ENCODE results near the gene PREPL. TPM values are rescaled to one million over a fixed set of nuclear protein-coding genes. Genes with fewer than 3 reads are reported as not detected.

Gene PREPL
- total RNA-seq (2022; extraction: Qiagen RNA extraction) = 17.4 to 23.1 TPM (median 20.8 TPM) in 5 replicates

GRCh38 chr2:44361330-44362206, at the start of gene PREPL, which contains the start of gene CAMKMT:
Gene PREPL (minus strand): TSS chr2:44361494. CDS start chr2:44346342, 15,152 bp downstream.
Gene CAMKMT (plus strand): TSS chr2:44361947.

Other genes starting within 250 kb of the PREPL start
- 23.5 to 32.0 TPM (median 31.5 TPM) in 5 replicates for gene PPM1B, start 192.6 kb downstream of the PREPL start, total RNA-seq (2022; extraction: Qiagen RNA extraction)
- gene SLC3A1, start 86.0 kb downstream of the PREPL start, total RNA-seq (2022; extraction: Qiagen RNA extraction) = 0.95 to 1.3 TPM (median 1.0 TPM) in 5 replicates
- gene CAMKMT, start 453 bp upstream of the PREPL start, total RNA-seq (2022; extraction: Qiagen RNA extraction) = 4.0 to 6.0 TPM (median 4.9 TPM) in 5 replicates